HCT116 (cell line): Measurements from ENCODE around the gene SPOPL. TPM values are rescaled to one million over a fixed set of nuclear protein-coding genes. Genes with fewer than 3 reads are reported as not detected.

Experiments
- ATAC-seq: fragments of 200-7000 bp; cut with Tn5 transposase; 2 replicates; pipeline ENCODE4 v1.9.1; 2020; ENCODE audit warnings: mild to moderate bottlenecking, moderate library complexity
- BruUV-seq: library from RNA; stranded (reverse); fragments of 400-500 nt; replicated peaks from 2 replicates; lab custom pipeline; 2021; lab: Mats Ljungman, UMichigan
- CTCF ChIA-PET: fragments of 300-600 bp; sonication (Branson Sonifier 250); formaldehyde crosslinking; loops from one replicate; lab custom pipeline; 2021; ENCODE audit warnings: antibody characterized with exemption; lab: Charles Lee
- POLR2A ChIA-PET: fragments of 300-600, 350-600 bp; sonication (Branson Sonifier 250); formaldehyde crosslinking; loops from one replicate; lab custom pipeline; 2021; ENCODE audit warnings: antibody characterized with exemption; lab: Charles Lee
- RAD21 ChIA-PET, 2 experiments: fragments of 300-600 bp; sonication (Branson Sonifier 250); formaldehyde crosslinking; loops; one replicate each; lab custom pipeline; 2023; ENCODE audit warnings: low total read pairs in 2 of 2; ENCODE audit not compliant: uncharacterized antibody in 2 of 2, unreplicated experiment in 2 of 2, low non-redundant PET in 1 of 2; lab: Charles Lee
- DNase-seq: peaks from one replicate; pipeline ENCODE4 v3.0.0-alpha.2; 2010; ENCODE audit warnings: low read depth, low spot score
- H2AFZ ChIP-seq: fragments of 200-600 bp; shearing (Covaris generic), sonication (generic); 2 replicates; pipeline ENCODE4 v1.6.1; 2017; ENCODE audit warnings: low read depth, mixed run types, mixed read lengths, antibody characterized with exemption, low read length; ENCODE audit not compliant: poor library complexity, severe bottlenecking
- H3K27ac ChIP-seq: 2 replicates; pipeline ENCODE4 v1.5.1; 2012; ENCODE audit warnings: low read depth, low read length
- H3K27me3 ChIP-seq: fragments of 200-600 bp; sonication (generic); 2 replicates; pipeline ENCODE4 v1.6.1; 2016; ENCODE audit warnings: mixed run types, low read length, mixed read lengths; ENCODE audit not compliant: insufficient read depth
- H3K36me3 ChIP-seq, 2 experiments: fragments of 200-500 bp in 1 of 2; fragments of 200-600 bp in 1 of 2; sonication (Bioruptor generic) in 1 of 2; sonication (generic) in 1 of 2; 2 replicates each; pipeline versions ENCODE4 v1.5.1 to v1.6.1; 2014 to 2016; ENCODE audit warnings: low read length in 2 of 2, inconsistent platforms in 1 of 2, mixed read lengths in 1 of 2, mixed run types in 1 of 2; ENCODE audit not compliant: insufficient read depth in 2 of 2, control insufficient read depth in 1 of 2
- H3K4me1 ChIP-seq, 2 experiments: fragments of 200-600 bp in 1 of 2; sonication (generic) in 1 of 2; 2 replicates each; pipeline versions ENCODE4 v1.5.1 to v1.6.1; 2012 to 2017; ENCODE audit warnings: low read length in 2 of 2, inconsistent platforms in 1 of 2, mild to moderate bottlenecking in 1 of 2, mixed read lengths in 1 of 2, mixed run types in 1 of 2, moderate library complexity in 1 of 2; ENCODE audit not compliant: insufficient read depth in 2 of 2, control insufficient read depth in 1 of 2
- H3K4me2 ChIP-seq: fragments of 200-600 bp; sonication (generic); 2 replicates; pipeline ENCODE4 v1.6.1; 2017; ENCODE audit warnings: mixed run types, low read length, mixed read lengths
- H3K4me3 ChIP-seq, 2 experiments: fragments of 200-600 bp in 1 of 2; sonication (generic) in 1 of 2; replicated peaks in 1 of 2; 2 replicates each; pipeline ENCODE4 v1.5.1; 2011 to 2016; ENCODE audit warnings: low read length in 2 of 2, control low read depth in 1 of 2, low read depth in 1 of 2, mild to moderate bottlenecking in 1 of 2, mixed read lengths in 1 of 2, mixed run types in 1 of 2
- H3K79me2 ChIP-seq: fragments of 200-600 bp; sonication (generic); 2 replicates; pipeline ENCODE4 v1.6.1; 2017; ENCODE audit warnings: mild to moderate bottlenecking, mixed run types, low read length, moderate library complexity, mixed read lengths; ENCODE audit not compliant: insufficient read depth
- H3K9ac ChIP-seq: fragments of 200-600 bp; sonication (generic); 2 replicates; pipeline ENCODE4 v1.6.1; 2016; ENCODE audit warnings: low read length, mixed read lengths
- H3K9me2 ChIP-seq: fragments of 200-600 bp; sonication (generic), shearing (Covaris generic); 2 replicates; pipeline ENCODE4 v1.6.1; 2017; ENCODE audit warnings: mixed run types, mild to moderate bottlenecking, moderate library complexity; ENCODE audit not compliant: insufficient read depth
- H3K9me3 ChIP-seq, 2 experiments: fragments of 200-500 bp in 1 of 2; fragments of 200-600 bp in 1 of 2; sonication (Bioruptor generic) in 1 of 2; sonication (generic) in 1 of 2; 2 replicates each; pipeline ENCODE4 v1.6.1; 2014 to 2017; ENCODE audit warnings: low read length in 2 of 2, mixed read lengths in 2 of 2, inconsistent platforms in 1 of 2, low read depth in 1 of 2, mild to moderate bottlenecking in 1 of 2, mixed run types in 1 of 2, moderate library complexity in 1 of 2; ENCODE audit not compliant: control insufficient read depth in 1 of 2, insufficient read depth in 1 of 2
- H4K20me1 ChIP-seq: fragments of 200-600 bp; sonication (generic), shearing (Covaris generic); 2 replicates; pipeline ENCODE4 v1.6.1; 2017; ENCODE audit warnings: mixed run types, mild to moderate bottlenecking, moderate library complexity; ENCODE audit not compliant: insufficient read depth
- ATF3 ChIP-seq: IDR thresholded peaks from 2 replicates; pipeline ENCODE4 v1.6.1; 2012
- CTCF ChIP-seq, 3 experiments: fragments of 200-600 bp in 1 of 3; sonication (generic) in 1 of 3; IDR thresholded peaks in 2 of 3; conservative IDR thresholded peaks in 1 of 3; 2 replicates each; pipeline ENCODE4 v1.5.1; 2012 to 2017; ENCODE audit warnings: low read depth in 2 of 3, low read length in 2 of 3, antibody characterized with exemption in 1 of 3, borderline replicate concordance in 1 of 3, control low read depth in 1 of 3, mild to moderate bottlenecking in 1 of 3, mixed read lengths in 1 of 3, mixed run types in 1 of 3, moderate library complexity in 1 of 3; ENCODE audit not compliant: insufficient read depth in 1 of 3
- EGR1 ChIP-seq: IDR thresholded peaks from 2 replicates; pipeline ENCODE4 v1.6.1; 2012; ENCODE audit warnings: low read depth
- ELF1 ChIP-seq: IDR thresholded peaks from 2 replicates; pipeline ENCODE4 v1.6.1; 2012; ENCODE audit warnings: low read depth, borderline replicate concordance
- EZH2 ChIP-seq: fragments of 200-600 bp; sonication (generic); IDR thresholded peaks from 2 replicates; pipeline ENCODE4 v1.6.1; 2017; ENCODE audit warnings: antibody characterized with exemption, mixed run types
- EZH2phosphoT487 ChIP-seq: fragments of 200-600 bp; IDR thresholded peaks from 2 replicates; pipeline ENCODE4 v1.6.1; 2018; ENCODE audit warnings: antibody characterized with exemption, borderline replicate concordance
- JUND ChIP-seq: IDR thresholded peaks from 2 replicates; pipeline ENCODE4 v1.6.1; 2012
- MAX ChIP-seq: IDR thresholded peaks from 2 replicates; pipeline ENCODE4 v1.6.1; 2012
- POLR2A ChIP-seq: IDR thresholded peaks from 2 replicates; pipeline ENCODE4 v1.7.0; 2011; ENCODE audit warnings: borderline replicate concordance; ENCODE audit not compliant: insufficient read depth, insufficient read length; ENCODE audit errors: extremely low read depth
- POLR2AphosphoS5 ChIP-seq: IDR thresholded peaks from 2 replicates; pipeline ENCODE4 v1.6.1; 2011; ENCODE audit warnings: mild to moderate bottlenecking, low read depth, low read length, moderate library complexity
- REST ChIP-seq: IDR thresholded peaks from 2 replicates; pipeline ENCODE4 v1.6.1; 2012; ENCODE audit warnings: low read depth
- SRF ChIP-seq: IDR thresholded peaks from 2 replicates; pipeline ENCODE4 v1.6.1; 2012; ENCODE audit warnings: low read depth
- ZFX ChIP-seq: fragments of 450-650 bp; IDR thresholded peaks from 2 replicates; pipeline ENCODE4 v1.6.1; 2017
- intact Hi-C: fragments of 100-400 bp; cut with micrococcal nuclease; formaldehyde crosslinking; loops from 2 replicates; pipeline ENCODE4 v1.10.0; 2022
- total RNA-seq: library from RNA; stranded (reverse); gene quantifications from one replicate; pipeline ENCODE4 v1.2.1, GENCODE V29; 2021; ENCODE audit not compliant: unreplicated experiment

Gene SPOPL
- total RNA-seq, 1 experiment from 2014 or later = 48.3 TPM

- no peak overlapping the region for H3K4me2 ChIP-seq
- POLR2A ChIA-PET = no interaction called here
- peaks cover 5 to 6% of the 10 kb centered on the region in 2 experiments; a peak in 2 of 4 replicates for H3K4me1 ChIP-seq
- H3K27me3 ChIP-seq = no peaks in the 10 kb centered on the region
- RAD21 ChIA-PET = no interaction called here
- H3K36me3 ChIP-seq = no peaks in the 10 kb centered on the region
- H2AFZ ChIP-seq = no peak overlapping the region
- H4K20me1 ChIP-seq = no peaks in the 10 kb centered on the region
- no peak overlapping the region for H3K4me3 ChIP-seq
- no peak for TF ChIP-seq ATF3
- no peak for TF ChIP-seq SRF
- TF ChIP-seq MAX = no peak
- peak; percentile 22; the same call in 1 of the 2 replicates for TF ChIP-seq JUND
- H3K79me2 ChIP-seq = no peaks in the 10 kb centered on the region
- CTCF ChIA-PET = no interaction called here
- H3K9ac ChIP-seq = no peak overlapping the region
- BruUV-seq = no TSS peak
- no peak overlapping the region for H3K27ac ChIP-seq
- H3K9me3 ChIP-seq = no peaks in the 10 kb centered on the region
- H3K9me2 ChIP-seq = no peaks in the 10 kb centered on the region
- intact Hi-C loops = no loop called here
- no peak for ATAC-seq
- DNase-seq = no peak
These were observed 10.7 kb upstream of the SPOPL start for GRCh38 chr2:138490673-138491494.

- DNase-seq (no peak), ATAC-seq (no peak)
- no peaks in the 10 kb centered on the region for H3K9me3 ChIP-seq
- no peaks in the 10 kb centered on the region for H3K36me3 ChIP-seq
- H3K27ac ChIP-seq = no peak overlapping the region
- H3K4me1 ChIP-seq = peaks cover 5 to 6% of the 10 kb centered on the region in 2 experiments; a peak in 2 of 4 replicates
- no TSS peak for BruUV-seq
- TF ChIP-seq ZFX = no peak
- TF ChIP-seq CTCF (IDR thresholded peaks at IDR 0.05 in 2 of 3, conservative IDR thresholded peaks at IDR 0.05 in 1 of 3; ENCODE audit: borderline replicate concordance in 1 of 3, insufficient read depth in 1 of 3, low read depth in 2 of 3, low read length in 2 of 3) = no peak
- no peak for TF ChIP-seq ELF1
- no peak for TF ChIP-seq EZH2
- no peak for TF ChIP-seq EZH2phosphoT487
- no peak for TF ChIP-seq EGR1
- no peak for TF ChIP-seq POLR2A
- no peak for TF ChIP-seq POLR2AphosphoS5
- no peak for TF ChIP-seq REST
- no peak for TF ChIP-seq MAX
- H3K79me2 ChIP-seq = no peaks in the 10 kb centered on the region
- POLR2A ChIA-PET = no interaction called here
- H2AFZ ChIP-seq = no peak overlapping the region
- intact Hi-C loops = no loop called here
- RAD21 ChIA-PET = no interaction called here
- no peaks in the 10 kb centered on the region for H3K27me3 ChIP-seq
- H3K4me2 ChIP-seq = no peak overlapping the region
- CTCF ChIA-PET = no interaction called here
- no peaks in the 10 kb centered on the region for H4K20me1 ChIP-seq
- H3K9me2 ChIP-seq = no peaks in the 10 kb centered on the region
- H3K9ac ChIP-seq = no peak overlapping the region
- H3K4me3 ChIP-seq = no peak overlapping the region
These were observed 10.1 kb upstream of the SPOPL start for GRCh38 chr2:138491495-138491862.
